Activated CD8-positive, alpha-beta T cell treated with anti-CD3 and anti-CD28 coated beads, Interleukin-2, amount 10 ng/mL, durations not matched to agents 7 days and 5 days (primary cell): ENCODE data around the gene SRGN. TPM values are rescaled to one million over a fixed set of nuclear protein-coding genes. Genes with fewer than 3 reads are reported as not detected.

ENCODE experiments used
- ATAC-seq: fragments of 150-1000 bp; cut with Tn5 transposase; one replicate; pipeline ENCODE4 v1.10.0; 2021; ENCODE audit warnings: moderate library complexity
- CTCF ChIA-PET: fragments of 350-600 bp; sonication (Branson Sonifier 250); formaldehyde crosslinking; loops from one replicate; lab custom pipeline; 2021; ENCODE audit warnings: antibody characterized with exemption; lab: Charles Lee
- POLR2A ChIA-PET: fragments of 350-600 bp; sonication (Branson Sonifier 250); formaldehyde crosslinking; loops from one replicate; lab custom pipeline; 2021; ENCODE audit warnings: antibody characterized with exemption; lab: Charles Lee
- DNase-seq: peaks from one replicate; pipeline ENCODE4 v3.0.0-alpha.2; 2020
- H3K27ac Mint-ChIP-seq: one replicate; pipeline ENCODE4 v1.8.0; 2021; ENCODE audit warnings: mild to moderate bottlenecking, mixed read lengths
- H3K27me3 Mint-ChIP-seq: one replicate; pipeline ENCODE4 v1.8.0; 2021; ENCODE audit warnings: low read depth, mixed read lengths
- H3K36me3 Mint-ChIP-seq: one replicate; pipeline ENCODE4 v1.8.0; 2021; ENCODE audit warnings: low read depth, mixed read lengths
- H3K4me1 Mint-ChIP-seq: one replicate; pipeline ENCODE4 v1.8.0; 2021; ENCODE audit warnings: low read depth, mixed read lengths
- H3K4me3 Mint-ChIP-seq: one replicate; pipeline ENCODE4 v1.8.0; 2021; ENCODE audit warnings: mild to moderate bottlenecking, mixed read lengths
- H3K9me3 Mint-ChIP-seq: one replicate; pipeline ENCODE4 v1.8.0; 2022; ENCODE audit warnings: mixed read lengths; ENCODE audit not compliant: insufficient read depth
- total RNA-seq, 2 experiments: library from RNA; stranded (reverse); gene quantifications; one replicate each; pipeline ENCODE4 v1.2.3, GENCODE V29; 2021

SRGN gene
- total RNA-seq, 2 experiments from 2014 or later: 166 to 168 TPM

- peaks cover 57% of the 10 kb centered on the region for H3K4me1 Mint-ChIP-seq
- POLR2A ChIA-PET: interaction anchor here (0.6 to 1.6 kb wide), 4 partner anchors 16 to 419 kb away, joined by 3 to 7 read pairs (median 5); partner anchors contain the start of gene SRGN
- ATAC-seq: peak; percentile 79
Measured at GRCh38 chr10:69061305-69062161, 26.4 kb upstream of the SRGN start.

GRCh38 chr10:69062901-69063300 lies 25.0 kb upstream of the SRGN start:
- DNase-seq: no peak
- Mint-ChIP-seq H3K4me3 (no peak overlapping the region), H3K27me3 (no peaks in the 10 kb centered on the region), H3K9me3 (no peaks in the 10 kb centered on the region), H3K4me1 (peaks cover 45% of the 10 kb centered on the region), H3K27ac (no peak overlapping the region), H3K36me3 (no peaks in the 10 kb centered on the region)
- CTCF ChIA-PET: interaction anchor here (1.0 to 2.3 kb wide), 6 partner anchors 10 to 57 kb away, joined by 3 to 8 read pairs (median 5); partner anchors contain the start of gene SRGN
- ATAC-seq: no peak
- POLR2A ChIA-PET: interaction anchor here (1.0 to 1.6 kb wide), 3 partner anchors 17 to 27 kb away, joined by 4 to 5 read pairs (median 5); partner anchors contain the start of gene SRGN

More at GRCh38 chr10:69061305-69062161, 26.4 kb upstream of the SRGN start:
- Mint-ChIP-seq H3K36me3 (no peaks in the 10 kb centered on the region), H3K27ac (peak overlapping the region; percentile 45), H3K9me3 (no peaks in the 10 kb centered on the region), H3K27me3 (no peaks in the 10 kb centered on the region), H3K4me3 (peak overlapping the region; percentile 27)
- peak; percentile 45 for DNase-seq
- CTCF ChIA-PET: interaction anchor here (0.6 to 1.9 kb wide), 6 partner anchors 14 to 320 kb away, joined by 3 to 6 read pairs (median 3); partner anchors contain the start of gene SRGN

- Mint-ChIP-seq H3K36me3 (no peaks in the 10 kb centered on the region), H3K27ac (no peak overlapping the region), H3K4me1 (peaks cover 37% of the 10 kb centered on the region), H3K27me3 (no peaks in the 10 kb centered on the region), H3K9me3 (no peaks in the 10 kb centered on the region), H3K4me3 (no peak overlapping the region)
- ATAC-seq: no peak
- ChIA-PET POLR2A (interaction anchor here (1.0 to 3.0 kb wide), 3 partner anchors 9 to 23 kb away, joined by 3 to 25 read pairs (median 10); partner anchors contain the start of gene SRGN), CTCF (interaction anchor here (0.5 to 2.8 kb wide), 18 partner anchors 8 to 716 kb away, joined by 3 to 20 read pairs (median 5); partner anchors contain the start of genes KIFBP and SRGN)
- DNase-seq: no peak
Measured at GRCh38 chr10:69064762-69065328, 23.1 kb upstream of the SRGN start.

- peak; percentile 38 for DNase-seq
- H3K27me3 Mint-ChIP-seq: no peaks in the 10 kb centered on the region
- H3K9me3 Mint-ChIP-seq: no peaks in the 10 kb centered on the region
- CTCF ChIA-PET: interaction anchor here (0.7 to 2.8 kb wide), 17 partner anchors 8 to 77 kb away, joined by 3 to 20 read pairs (median 5); partner anchors contain the start of genes KIFBP and SRGN
- no peak overlapping the region for H3K4me3 Mint-ChIP-seq
- peak overlapping the region; percentile 29 for H3K27ac Mint-ChIP-seq
- POLR2A ChIA-PET: interaction anchor here (0.6 to 3.0 kb wide), 8 partner anchors 10 to 139 kb away, joined by 3 to 25 read pairs (median 4); partner anchors contain the start of gene SRGN
- no peaks in the 10 kb centered on the region for H3K36me3 Mint-ChIP-seq
- H3K4me1 Mint-ChIP-seq: peaks cover 37% of the 10 kb centered on the region
- peak; percentile 41 for ATAC-seq
Measured at GRCh38 chr10:69065406-69066361, 22.2 kb upstream of the SRGN start.

GRCh38 chr10:69067189-69067588 lies 20.7 kb upstream of the SRGN start:
- DNase-seq (no peak), ATAC-seq (no peak)
- no peaks in the 10 kb centered on the region for H3K9me3 Mint-ChIP-seq
- CTCF ChIA-PET: interaction anchor here (2.8 kb wide), 1 partner anchor 15 kb away, joined by 11 read pairs; no protein-coding TSS in a partner anchor
- no peak overlapping the region for H3K4me3 Mint-ChIP-seq
- H3K4me1 Mint-ChIP-seq: peaks cover 22% of the 10 kb centered on the region
- POLR2A ChIA-PET: interaction anchor here (0.7 to 3.0 kb wide), 2 partner anchors 16 to 20 kb away, joined by 3 to 25 read pairs; partner anchors contain the start of gene SRGN
- no peak overlapping the region for H3K27ac Mint-ChIP-seq
- no peaks in the 10 kb centered on the region for H3K36me3 Mint-ChIP-seq
- no peaks in the 10 kb centered on the region for H3K27me3 Mint-ChIP-seq

- DNase-seq (no peak), ATAC-seq (no peak)
- ChIA-PET POLR2A (no interaction called here), CTCF (no interaction called here)
- H3K27ac Mint-ChIP-seq: no peak overlapping the region
- H3K4me1 Mint-ChIP-seq: peaks cover 27% of the 10 kb centered on the region
- H3K9me3 Mint-ChIP-seq: no peaks in the 10 kb centered on the region
- no peaks in the 10 kb centered on the region for H3K27me3 Mint-ChIP-seq
- no peak overlapping the region for H3K4me3 Mint-ChIP-seq
- no peaks in the 10 kb centered on the region for H3K36me3 Mint-ChIP-seq
Measured at GRCh38 chr10:69068549-69068948, 19.4 kb upstream of the SRGN start.

- no peak for ATAC-seq
- POLR2A ChIA-PET: no interaction called here
- H3K4me1 Mint-ChIP-seq: peaks cover 33% of the 10 kb centered on the region
Measured at GRCh38 chr10:69069090-69070042, 18.5 kb upstream of the SRGN start.

GRCh38 chr10:69070951-69071350 lies 17.0 kb upstream of the SRGN start:
- H3K9me3 Mint-ChIP-seq: no peaks in the 10 kb centered on the region
- H3K27me3 Mint-ChIP-seq: no peaks in the 10 kb centered on the region
- ATAC-seq: no peak
- H3K4me3 Mint-ChIP-seq: no peak overlapping the region
- H3K36me3 Mint-ChIP-seq: no peaks in the 10 kb centered on the region
- ChIA-PET CTCF (interaction anchor here (2.2 kb wide), 1 partner anchor 66 kb away, joined by 7 read pairs; no protein-coding TSS in a partner anchor), POLR2A (interaction anchor here (0.6 kb wide), 1 partner anchor 95 kb away, joined by 3 read pairs; no protein-coding TSS in a partner anchor)
- DNase-seq: no peak
- H3K4me1 Mint-ChIP-seq: peaks cover 20% of the 10 kb centered on the region
- no peak overlapping the region for H3K27ac Mint-ChIP-seq

More at GRCh38 chr10:69069090-69070042, 18.5 kb upstream of the SRGN start:
- no peaks in the 10 kb centered on the region for H3K27me3 Mint-ChIP-seq
- no peak overlapping the region for H3K27ac Mint-ChIP-seq
- no peak overlapping the region for H3K4me3 Mint-ChIP-seq
- no peak for DNase-seq
- H3K36me3 Mint-ChIP-seq: no peaks in the 10 kb centered on the region
- no peaks in the 10 kb centered on the region for H3K9me3 Mint-ChIP-seq
- CTCF ChIA-PET: interaction anchor here (1.6 to 2.2 kb wide), 2 partner anchors 60 to 64 kb away, joined by 3 to 7 read pairs; no protein-coding TSS in a partner anchor

- ChIA-PET CTCF (interaction anchor here (2.1 kb wide), 1 partner anchor 8 kb away, joined by 8 read pairs; no protein-coding TSS in a partner anchor), POLR2A (interaction anchor here (0.6 kb wide), 1 partner anchor 95 kb away, joined by 3 read pairs; no protein-coding TSS in a partner anchor)
- H3K4me1 Mint-ChIP-seq: peaks cover 14% of the 10 kb centered on the region
- H3K27ac Mint-ChIP-seq: no peak overlapping the region
- no peaks in the 10 kb centered on the region for H3K27me3 Mint-ChIP-seq
- H3K4me3 Mint-ChIP-seq: no peak overlapping the region
- H3K9me3 Mint-ChIP-seq: no peaks in the 10 kb centered on the region
- no peak for DNase-seq
- no peak for ATAC-seq
- H3K36me3 Mint-ChIP-seq: no peaks in the 10 kb centered on the region
Measured at GRCh38 chr10:69071610-69072009, 16.3 kb upstream of the SRGN start.
